Body of pancreas (tissue), 4 donors: ENCODE data around the gene GPRASP3. TPM values are rescaled to one million over a fixed set of nuclear protein-coding genes. Genes with fewer than 3 reads are reported as not detected.
"Not testable (repeated sequence)": the region's sequence is repeated elsewhere in the genome, so short reads cannot be mapped to it uniquely, and the experiment has no call there.

Experiments used
- ATAC-seq: fragments of 150-250 bp; one replicate; pipeline ENCODE4 v1.9.1; 2016
- DNase-seq, 4 donors: peaks; one replicate each; pipeline ENCODE4 v3.0.0-alpha.2; 2019
- H3K27ac ChIP-seq, 4 donors: fragments of 200-600 bp; sonication (generic); 1 replicate in 3 of 4; 2 replicates in 1 of 4; pipeline versions ENCODE4 v1.5.1 to v1.6.1; 2016 to 2019; ENCODE audit warnings: mild to moderate bottlenecking in 1 of 4, mixed read lengths in 1 of 4, moderate library complexity in 1 of 4
- H3K27me3 ChIP-seq, 2 donors: fragments of 200-600 bp; sonication (generic); one replicate each; pipeline ENCODE4 v1.6.0; 2016; ENCODE audit warnings: mild to moderate bottlenecking in 1 of 2
- H3K36me3 ChIP-seq, 2 donors: fragments of 200-600 bp; sonication (generic); replicated peaks in 1 of 2; 2 replicates each; pipeline ENCODE4 v1.5.1; 2016; ENCODE audit warnings: low read depth in 2 of 2; ENCODE audit not compliant: insufficient read depth in 1 of 2
- H3K4me1 ChIP-seq: fragments of 200-600 bp; sonication (generic); one replicate; pipeline ENCODE4 v1.6.0; 2016
- H3K4me3 ChIP-seq, 2 donors: fragments of 200-600 bp; sonication (generic); 1 replicate in 1 of 2; 2 replicates in 1 of 2; pipeline ENCODE4 v1.5.1; 2016 to 2019
- H3K9me3 ChIP-seq, 3 donors: fragments of 200-600 bp; sonication (generic); 1 replicate in 2 of 3; 2 replicates in 1 of 3; pipeline ENCODE4 v1.5.1; 2016
- CTCF ChIP-seq, 7 experiments: fragments of 450-650 bp in 4 of 7; fragments of 200-600 bp in 3 of 7; sonication (generic) in 3 of 7; IDR thresholded peaks; one replicate each; pipeline ENCODE4 v1.5.1; 2016 to 2019; ENCODE audit warnings: antibody characterized with exemption in 7 of 7
- POLR2A ChIP-seq, 3 donors: fragments of 450-650 bp; IDR thresholded peaks; one replicate each; pipeline ENCODE4 v1.6.1; 2016; ENCODE audit warnings: antibody characterized with exemption in 3 of 3, mild to moderate bottlenecking in 2 of 3
- WGBS, 2 donors: methylation state at CpG; one replicate each; pipeline ENCODE4 v1.1.5; 2017; 5-methylcytosine and 5-hydroxymethylcytosine counted together
- intact Hi-C: fragments of 100-400 bp; cut with DNase I; formaldehyde crosslinking; loops from one replicate; pipeline ENCODE4 v1.15.1; 2023
- total RNA-seq, 2 donors: library from RNA; depleted of rRNA; stranded (reverse); fragments of >200 nt; gene quantifications; one replicate each; pipeline ENCODE4 v1.1.0, GENCODE V29; 2016

Gene GPRASP3
- 1 to 10 TPM in 1 of 2 donors, under 1 TPM in 1; 0.99 to 3.6 TPM for total RNA-seq

GRCh38 chrX:102720237-102721168 is at the start of gene GPRASP3:
TSS of gene GPRASP3 (plus strand) at chrX:102720743. CDS start at chrX:102748996, 28,253 bp downstream.
- intact Hi-C loops: no loop called here
- Histone ChIP-seq H3K4me3 (peak within 1 kb of the TSS in 1 of 2 donors; percentile 25), H3K27ac (peak within 1 kb of the TSS; percentile 16 to 47 (median 44)), H3K27me3 (no peaks in the 10 kb centered on the region), H3K36me3 (no peaks in the 10 kb centered on the region), H3K4me1 (peaks cover 6% of the 10 kb centered on the region), H3K9me3 (no peaks in the 10 kb centered on the region)
- ATAC-seq: peak; percentile 97
- 0 to 3% methylated on average over 6 to 30 of the region's 31 CpGs for WGBS, 2 donors
- peak; percentile 81 to 90 (median 83) for DNase-seq
- TF ChIP-seq CTCF (IDR thresholded peaks at IDR 0.05): no peak
- peak in 2 of 3 donors; percentile 49 to 56 for TF ChIP-seq POLR2A (IDR thresholded peaks at IDR 0.05)

- Histone ChIP-seq H3K9me3 (no peaks in the 10 kb centered on the region), H3K4me3 (no peak overlapping the region), H3K4me1 (peaks cover 14% of the 10 kb centered on the region), H3K27ac (peak overlapping the region in 2 of 4 donors; percentile 36 to 41), H3K36me3 (no peaks in the 10 kb centered on the region), H3K27me3 (no peaks in the 10 kb centered on the region)
- DNase-seq: peak in 1 of 4 donors; percentile 29
- intact Hi-C loops: no loop called here
- WGBS, 2 donors: 7 to 9% methylated on average over 3 of the region's 3 CpGs
- TF ChIP-seq POLR2A (IDR thresholded peaks at IDR 0.05) (no peak), CTCF (IDR thresholded peaks at IDR 0.05) (no peak)
- ATAC-seq: no peak
Measured at GRCh38 chrX:102672856-102673255, 47.7 kb upstream of the GPRASP3 start.

GRCh38 chrX:102677479-102677878 is 43.1 kb upstream of the GPRASP3 start:
- peaks cover 11% of the 10 kb centered on the region for H3K4me1 ChIP-seq
- intact Hi-C loops, H3K36me3 ChIP-seq, H3K27me3 ChIP-seq, H3K9me3 ChIP-seq, H3K4me3 ChIP-seq, H3K27ac ChIP-seq, ATAC-seq, DNase-seq: not testable (repeated sequence)
- 100% methylated on average over 1 of the region's 1 CpG; no CpG with 5 or more reads in 1 of the 2 donors for WGBS, 2 donors

GRCh38 chrX:102684772-102685520 is 35.6 kb upstream of the GPRASP3 start:
- 41 to 48% methylated on average over 2 of the region's 2 CpGs for WGBS, 2 donors
- TF ChIP-seq POLR2A (IDR thresholded peaks at IDR 0.05) (no peak), CTCF (IDR thresholded peaks at IDR 0.05) (no peak)
- ATAC-seq: no peak
- H3K9me3 ChIP-seq: no peaks in the 10 kb centered on the region
- H3K36me3 ChIP-seq: no peaks in the 10 kb centered on the region
- H3K27ac ChIP-seq: no peak overlapping the region
- no peaks in the 10 kb centered on the region for H3K4me1 ChIP-seq
- H3K27me3 ChIP-seq: no peaks in the 10 kb centered on the region
- peak; percentile 4 to 57 (median 14) for DNase-seq
- intact Hi-C loops: no loop called here
- H3K4me3 ChIP-seq: no peak overlapping the region

- H3K27me3 ChIP-seq: no peaks in the 10 kb centered on the region
- ATAC-seq (no peak), DNase-seq (no peak)
- H3K36me3 ChIP-seq: no peaks in the 10 kb centered on the region
- intact Hi-C loops: no loop called here
- no peak overlapping the region for H3K4me3 ChIP-seq
- WGBS, 2 donors: 93 to 96% methylated on average over 3 of the region's 3 CpGs
- no peaks in the 10 kb centered on the region for H3K4me1 ChIP-seq
- TF ChIP-seq CTCF (IDR thresholded peaks at IDR 0.05) (no peak), POLR2A (IDR thresholded peaks at IDR 0.05) (no peak)
- H3K9me3 ChIP-seq: no peaks in the 10 kb centered on the region
- no peak overlapping the region for H3K27ac ChIP-seq
Measured at GRCh38 chrX:102694749-102695148, 25.8 kb upstream of the GPRASP3 start.
